GM18499 (cell line): ENCODE results near the gene LRTM1.

Source experiments
- ATAC-seq: cut with Tn5 transposase; IDR thresholded peaks from one replicate; pipeline ENCODE4 v1.9.1; 2021; ENCODE audit warnings: moderate number of reproducible peaks; ENCODE audit not compliant: insufficient read depth, unreplicated experiment

The LRTM1 gene

DNA sequence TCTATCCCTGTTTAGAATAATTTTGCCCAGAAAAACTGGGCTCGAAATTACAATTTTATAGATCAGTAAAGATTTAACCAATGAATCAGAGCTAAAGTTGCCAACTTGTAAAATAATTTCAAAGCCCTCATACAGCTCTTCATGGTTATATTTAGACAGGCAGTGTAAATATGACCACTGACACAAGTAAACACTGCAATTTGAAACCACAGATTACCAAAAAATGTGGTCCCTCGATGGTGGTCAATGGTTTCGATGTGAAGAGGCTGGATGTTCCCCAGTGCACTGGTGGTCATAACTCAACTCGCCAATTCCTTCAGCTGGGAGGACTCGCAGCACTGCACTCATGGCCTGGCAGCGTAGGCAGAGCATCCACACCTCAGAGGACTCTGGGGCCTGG lies 28.6 kb downstream of the LRTM1 start:
- ATAC-seq, result no peak

DNA sequence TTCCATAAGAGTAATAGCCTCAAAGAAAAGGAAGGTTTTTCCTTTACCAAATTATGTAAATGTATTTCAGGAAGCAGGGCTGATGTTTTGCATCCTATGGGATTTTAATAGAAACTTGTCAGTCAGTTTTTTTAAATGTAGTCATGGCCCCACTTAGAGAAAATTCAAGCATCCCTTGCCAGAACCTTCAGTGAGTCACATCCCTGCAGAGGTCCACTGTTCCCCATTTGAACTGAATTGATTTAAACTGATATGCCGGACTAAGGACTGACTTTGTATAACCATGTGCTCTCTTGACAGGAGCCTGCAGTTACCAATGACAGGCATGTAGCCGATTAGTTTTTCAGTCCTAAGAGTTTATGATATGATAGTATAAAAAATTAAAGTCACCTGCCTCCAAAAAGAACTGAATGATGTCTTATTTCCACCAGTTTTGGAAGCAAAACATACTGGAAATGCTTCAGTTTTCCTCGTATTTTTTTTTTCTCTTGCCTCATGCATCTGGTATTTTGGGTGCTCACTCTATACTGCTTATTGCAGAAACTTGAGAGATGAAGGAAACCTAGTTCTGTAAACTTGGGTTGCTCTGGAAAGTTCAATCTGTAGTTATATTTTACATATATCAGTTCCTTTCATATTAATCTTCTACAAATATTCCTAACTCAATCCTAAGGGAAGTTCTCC lies 30.7 kb downstream of the LRTM1 start:
- ATAC-seq, result no peak

DNA sequence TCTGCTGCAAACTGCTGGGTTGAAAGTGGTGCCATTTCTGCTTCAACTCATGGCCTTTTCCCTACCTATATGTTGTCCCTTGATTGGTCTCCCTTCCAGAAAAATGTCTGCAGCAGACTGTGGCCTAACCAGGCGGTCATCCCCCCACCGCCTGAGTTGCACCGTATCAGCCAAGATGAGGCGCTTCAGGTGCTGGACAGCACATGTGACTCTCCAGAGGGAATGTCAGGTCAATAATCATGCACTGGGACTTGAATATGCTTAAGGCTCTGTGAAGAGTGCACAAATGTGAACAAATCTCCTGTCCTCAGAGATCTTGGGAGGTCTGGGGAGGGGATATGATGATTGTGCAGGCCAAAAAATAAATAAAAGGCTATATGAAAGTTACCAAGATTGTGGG lies 32.2 kb downstream of the LRTM1 start:
- no peak for ATAC-seq

DNA sequence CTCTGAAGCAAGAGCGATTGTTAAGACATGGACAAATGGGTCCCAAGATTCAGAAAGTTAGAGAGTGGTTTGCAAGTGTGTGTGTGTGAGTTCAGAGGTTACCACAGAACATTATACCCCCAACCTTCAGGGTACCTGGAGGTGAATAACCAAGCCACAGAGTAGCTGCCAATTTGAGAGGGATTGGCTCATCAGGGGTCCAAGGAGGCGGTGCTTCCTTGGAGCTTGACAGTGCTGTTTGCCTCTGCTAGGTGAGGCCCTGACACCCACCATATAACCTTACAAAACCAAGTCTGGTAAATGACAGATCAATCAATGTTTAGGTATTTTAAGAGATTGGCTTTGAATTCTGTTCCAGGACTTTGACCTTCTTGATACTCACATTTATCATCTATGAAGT lies 35.7 kb downstream of the LRTM1 start:
- ATAC-seq, result no peak

DNA sequence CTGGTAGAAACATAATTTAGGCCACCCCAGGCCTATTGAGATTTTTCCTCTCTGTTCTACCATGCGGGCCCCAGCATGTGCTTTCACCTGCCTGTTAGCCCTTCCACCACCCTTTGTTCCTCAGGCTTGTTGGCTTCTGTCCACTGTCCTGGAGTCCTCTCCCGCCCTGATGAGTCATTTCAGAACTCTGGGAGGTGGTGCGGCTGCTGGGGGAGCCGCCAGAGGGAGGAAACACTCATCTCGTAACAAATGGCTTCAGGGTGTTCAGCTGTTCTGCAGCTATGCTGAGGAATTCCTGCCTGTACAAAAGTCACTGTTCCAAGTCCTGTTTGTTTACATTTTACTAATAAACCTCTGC lies 36.3 kb downstream of the LRTM1 start:
- no peak for ATAC-seq

DNA sequence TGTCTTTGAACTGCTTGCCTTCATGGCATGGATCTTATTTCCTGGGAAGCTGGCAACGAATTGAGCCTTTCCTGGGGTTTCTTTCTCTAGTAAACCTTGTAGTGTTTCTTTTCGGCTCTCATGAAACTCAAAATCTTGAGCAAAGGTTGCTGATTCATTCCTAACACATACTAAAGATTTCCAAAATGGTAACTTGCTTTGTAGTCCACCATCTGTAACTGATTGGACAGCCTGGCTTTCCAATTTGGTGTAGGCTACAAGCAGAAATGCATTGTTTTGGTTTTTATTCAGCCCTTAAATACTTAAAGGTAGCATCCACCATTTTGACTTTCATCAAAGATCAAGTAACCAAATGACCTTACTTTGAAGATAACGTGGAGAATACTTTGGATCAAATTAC lies 38.1 kb downstream of the LRTM1 start:
- no peak for ATAC-seq

DNA sequence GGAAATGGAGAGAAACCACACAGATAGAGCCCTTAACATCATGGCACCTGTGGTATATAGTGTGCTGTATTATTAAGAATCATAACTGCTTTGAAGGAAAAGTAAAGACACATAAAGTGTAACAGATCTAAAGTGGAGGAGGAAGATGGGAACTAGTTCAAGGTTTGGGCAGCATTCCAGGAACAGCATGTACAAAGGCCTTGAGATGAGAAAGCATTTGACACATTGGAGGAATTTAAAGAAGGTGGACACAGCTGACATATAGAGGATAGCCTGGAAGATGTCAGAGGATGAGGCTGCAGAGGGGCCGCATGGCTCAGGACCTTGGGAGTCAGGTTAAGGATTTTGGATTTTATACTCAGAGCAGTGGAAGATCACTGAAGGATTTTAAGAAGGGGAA lies 39.0 kb downstream of the LRTM1 start:
- ATAC-seq, result no peak

DNA sequence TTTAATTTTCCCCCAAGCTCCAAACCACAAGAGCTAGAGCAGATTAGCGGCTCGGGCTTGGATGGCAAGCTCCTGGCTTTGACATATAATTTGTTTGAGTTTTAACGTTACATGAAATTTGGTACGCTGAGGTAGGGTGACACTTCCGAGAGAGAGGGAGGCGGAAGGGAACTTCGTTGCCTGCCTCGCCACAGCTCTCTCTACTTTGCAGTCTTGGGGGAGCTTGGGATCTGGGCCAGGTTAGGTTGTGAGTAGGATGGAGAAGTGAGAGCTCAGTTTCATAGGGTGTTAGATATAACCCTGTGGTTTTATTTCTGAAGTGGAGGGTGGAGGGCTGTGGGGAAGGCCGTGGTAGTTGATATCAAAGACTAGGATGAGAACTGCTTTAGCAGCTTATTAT lies 39.7 kb downstream of the LRTM1 start:
- no peak for ATAC-seq

DNA sequence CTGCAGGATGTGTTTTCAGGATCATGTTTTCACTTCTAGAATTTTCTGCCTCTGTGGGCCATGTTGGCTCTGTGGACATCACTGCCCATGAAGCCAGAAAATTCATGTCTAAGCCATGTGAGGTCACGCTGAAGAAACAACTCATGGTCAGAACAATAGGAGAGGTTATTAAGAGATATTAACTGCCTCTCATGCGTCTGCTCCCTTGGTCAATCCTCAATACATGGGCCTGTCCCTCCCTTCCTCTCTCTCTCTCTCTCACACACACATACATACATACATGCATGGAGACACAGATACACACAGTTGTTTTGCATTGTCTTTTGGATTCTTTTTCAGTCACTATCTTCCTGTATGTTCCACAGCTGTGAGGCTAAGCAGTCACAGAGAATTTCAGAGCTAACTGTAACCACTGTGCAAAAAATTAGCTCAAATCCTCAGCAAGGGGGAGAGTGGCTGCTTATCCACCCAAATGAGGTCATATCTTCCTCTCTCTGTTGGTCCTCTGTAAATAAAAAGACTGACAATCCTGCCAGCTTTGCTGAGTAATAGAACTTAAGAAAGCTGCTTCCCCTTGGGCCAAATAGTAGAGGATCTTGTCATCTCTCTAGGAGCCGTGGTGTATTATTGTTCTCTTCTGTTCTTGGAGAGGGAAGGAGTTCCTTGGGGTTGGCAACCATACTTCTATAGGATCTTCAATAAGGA lies 45.6 kb downstream of the LRTM1 start:
- ATAC-seq, result no peak

DNA sequence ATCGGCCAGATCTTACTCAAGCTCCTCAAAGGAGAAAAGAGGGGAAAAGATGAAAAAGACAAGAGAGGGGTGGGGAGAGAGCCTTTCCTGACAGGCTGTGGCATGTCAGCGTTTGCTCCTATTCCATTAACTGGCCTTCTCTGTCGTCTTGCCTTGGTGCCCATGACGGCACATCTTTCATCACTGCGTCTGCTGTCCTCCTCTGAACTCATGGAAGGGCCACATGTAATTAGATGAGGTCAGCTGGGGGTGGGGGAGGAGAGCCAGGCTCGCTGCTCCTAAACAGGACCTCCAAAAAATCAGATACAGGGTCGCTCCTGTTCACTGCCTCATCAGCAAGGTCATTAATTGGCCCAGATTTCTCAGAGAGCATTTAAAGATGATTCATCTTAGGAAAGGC lies 49.7 kb downstream of the LRTM1 start:
- no peak for ATAC-seq

DNA sequence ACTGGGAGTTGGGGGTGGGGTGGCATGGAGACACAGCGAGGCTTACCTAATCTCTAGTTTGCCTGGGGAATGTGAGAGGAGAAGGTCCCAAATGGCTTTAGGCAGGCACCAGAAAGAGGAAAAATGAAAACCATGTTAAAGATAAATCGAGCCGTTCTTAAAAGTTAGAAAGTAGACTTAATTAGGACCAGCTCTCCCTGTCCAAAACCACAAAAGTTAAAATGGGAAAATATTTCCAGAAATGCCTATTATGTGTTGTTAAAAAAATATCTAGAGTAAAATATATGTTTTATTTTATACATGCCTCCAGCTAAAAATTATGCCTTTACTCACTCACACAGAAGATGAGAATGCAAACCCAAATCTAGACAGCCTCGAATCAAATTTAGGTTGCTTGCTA lies 50.1 kb downstream of the LRTM1 start:
- ATAC-seq, result no peak

DNA sequence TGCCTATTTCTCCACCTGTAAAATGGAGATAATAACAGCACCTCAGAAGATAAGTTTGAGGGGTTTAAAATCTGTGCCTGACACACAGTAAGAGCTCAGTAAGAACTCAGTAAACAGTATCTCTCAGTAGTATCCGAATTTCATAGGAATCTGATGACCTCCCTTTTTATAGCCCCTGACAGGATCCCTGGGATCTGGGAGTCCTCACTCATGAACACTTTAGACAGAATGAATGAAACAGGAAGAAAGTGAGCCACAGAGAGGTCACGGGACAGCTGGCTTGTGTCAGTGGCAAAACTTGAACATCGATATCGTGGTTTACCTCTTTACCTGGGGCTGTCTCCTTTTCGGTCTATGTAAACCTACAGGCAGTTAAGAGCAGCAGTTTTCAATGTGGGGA lies 51.2 kb downstream of the LRTM1 start:
- no peak for ATAC-seq

DNA sequence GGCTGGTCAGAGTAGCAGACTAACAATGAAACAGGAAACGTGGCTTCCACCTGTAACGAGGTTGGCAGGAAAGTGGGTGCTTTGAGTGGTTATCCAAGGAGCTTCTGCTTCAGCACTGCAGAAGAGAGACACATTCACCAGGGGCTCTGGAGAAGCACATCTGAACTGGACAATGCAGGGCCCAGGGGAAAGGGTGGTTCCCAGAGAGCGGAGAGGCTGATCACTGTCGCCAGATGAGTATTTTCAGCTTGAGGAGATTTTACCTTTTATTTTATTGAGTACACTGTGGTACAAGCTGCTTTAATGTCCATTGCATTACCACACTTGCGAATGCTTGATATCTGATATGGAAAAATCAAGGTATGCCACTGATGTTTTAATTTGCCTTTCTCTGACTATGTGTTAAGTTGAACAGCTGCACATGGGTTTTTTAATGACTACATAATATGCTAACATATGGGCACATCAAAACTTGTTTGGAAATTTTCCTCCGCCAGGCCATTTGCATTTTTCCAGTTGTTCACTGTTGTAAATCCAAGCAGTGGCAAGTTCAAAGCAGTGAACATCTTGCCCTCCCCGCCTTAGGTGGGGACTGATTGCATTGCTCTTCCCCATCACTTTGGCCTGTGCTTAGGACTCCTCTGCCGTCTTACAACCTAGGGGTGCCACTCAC lies 52.1 kb downstream of the LRTM1 start:
- no peak for ATAC-seq

DNA sequence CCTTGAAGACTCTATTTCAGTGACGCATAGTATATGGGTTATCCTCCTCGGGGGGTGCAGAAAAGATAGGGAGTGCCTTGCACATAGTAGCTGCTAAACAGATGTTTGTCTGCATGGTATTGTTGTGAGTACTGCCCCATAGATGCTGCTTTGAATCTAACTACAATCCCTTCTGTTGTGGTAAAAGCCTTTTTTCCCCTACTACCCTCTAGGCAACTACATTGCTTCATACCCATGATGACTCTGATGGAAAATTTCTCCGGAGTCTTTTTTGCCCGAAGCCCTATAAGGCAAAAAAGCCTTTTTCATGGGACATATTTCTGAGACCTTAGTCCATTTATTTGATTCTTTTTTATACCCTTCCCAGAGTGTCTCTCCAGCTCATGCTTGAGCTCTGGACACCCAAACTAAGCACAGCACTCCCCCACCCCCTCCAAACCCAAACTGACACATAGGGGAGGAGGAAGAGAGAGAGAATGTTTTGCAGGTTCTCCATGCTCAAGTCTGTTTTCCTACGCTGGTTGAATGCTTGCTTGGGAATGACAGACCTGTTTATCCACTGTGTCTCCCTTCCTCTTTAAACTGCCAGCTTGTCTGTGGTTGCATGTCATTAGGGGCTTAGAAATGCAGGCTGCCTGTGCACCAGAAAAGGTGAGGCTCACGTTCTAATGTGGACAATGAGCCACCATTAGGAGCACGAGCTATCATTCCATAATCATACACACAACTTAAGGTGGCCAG lies 52.9 kb downstream of the LRTM1 start:
- ATAC-seq, result no peak

DNA sequence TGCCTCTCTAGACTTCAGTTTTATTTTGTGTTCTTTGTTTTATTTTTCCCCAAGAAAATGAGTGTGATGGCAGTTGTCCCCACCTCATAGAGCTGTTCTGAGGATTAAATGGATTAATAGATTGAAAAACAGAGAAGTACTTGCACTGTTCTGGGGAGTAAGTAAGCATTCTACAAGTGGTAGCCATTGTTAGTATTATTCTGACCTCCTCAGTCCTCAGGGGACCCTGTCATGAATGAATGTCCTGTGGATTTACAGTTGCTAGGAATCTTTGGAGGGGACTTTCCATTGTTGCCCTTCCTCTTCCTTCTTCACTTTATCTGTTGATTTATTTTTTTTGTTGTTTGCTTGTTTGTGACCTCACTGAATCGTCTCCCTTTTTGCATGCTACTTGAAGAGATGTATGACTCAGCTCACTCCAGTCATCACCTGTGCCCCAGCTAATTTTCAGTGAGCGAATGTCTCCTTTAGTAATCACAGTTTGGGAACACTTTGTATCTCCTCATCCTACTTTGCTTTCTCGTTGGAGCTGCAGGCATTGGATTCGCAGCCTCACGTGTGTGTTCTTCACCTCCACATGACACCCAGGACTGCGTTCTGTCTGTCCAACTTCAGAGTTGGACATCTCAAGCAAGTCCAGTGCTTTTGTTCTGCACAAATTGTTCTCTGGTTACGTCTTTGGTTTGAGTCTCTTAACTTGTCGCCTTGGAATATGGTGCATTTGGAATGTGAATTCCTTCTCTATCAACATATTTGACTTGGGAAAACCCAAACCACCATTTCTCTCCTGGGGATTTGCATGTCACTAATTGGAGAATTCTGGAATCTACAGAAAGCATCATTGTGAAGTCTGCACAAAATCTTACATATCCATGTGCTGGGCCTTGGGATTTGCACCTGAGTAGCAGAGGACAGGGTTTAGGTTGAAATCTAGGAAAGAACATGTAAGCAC lies 54.5 kb downstream of the LRTM1 start:
- no peak for ATAC-seq

DNA sequence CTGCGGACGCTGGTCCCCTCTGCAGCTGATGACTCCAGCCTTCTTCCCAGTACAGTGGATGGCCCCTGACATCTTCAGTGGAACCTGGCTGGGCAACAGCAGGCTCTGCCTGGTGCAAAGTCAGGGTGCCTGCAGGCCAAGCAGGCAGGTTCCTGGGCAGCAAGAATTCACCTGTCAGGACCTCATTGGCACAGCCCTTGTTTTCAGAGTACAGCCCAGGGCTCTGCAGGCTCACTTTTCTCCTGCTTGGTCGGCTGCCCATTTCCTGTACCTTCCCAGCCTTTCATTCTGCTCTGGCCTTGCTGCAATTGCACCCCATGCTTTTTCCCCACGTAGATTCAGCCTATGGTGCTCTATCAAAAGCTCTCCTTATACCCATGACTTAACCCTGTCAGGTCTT lies 56.0 kb downstream of the LRTM1 start:
- ATAC-seq, result no peak

DNA sequence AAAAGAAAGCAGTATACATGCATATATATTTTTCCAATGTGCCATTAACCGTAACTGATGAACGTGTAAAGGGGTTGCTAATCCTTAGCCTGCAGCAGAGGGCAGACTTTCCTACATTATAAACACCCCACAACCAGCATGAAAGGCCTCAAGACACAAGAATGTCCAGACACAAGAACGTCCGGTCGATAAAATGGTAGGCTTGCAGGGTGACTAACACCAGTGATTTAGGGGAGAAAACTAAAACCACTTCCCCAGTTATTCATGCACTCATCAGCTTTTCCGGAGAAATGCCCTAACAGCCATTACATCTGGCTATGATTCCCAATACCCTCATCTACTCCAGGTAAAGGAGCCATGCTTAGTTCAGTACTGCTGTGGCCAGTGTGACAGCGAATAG lies 57.4 kb downstream of the LRTM1 start:
- ATAC-seq, result no peak
